Measurements from ENCODE around the gene IL20RA.

The IL20RA gene

GRCh38 chr6:137043710-137044365, 927 bp downstream of the IL20RA start:
- DNase-seq (ENCODE audit: low spot score), result no peak

- DNase-seq (ENCODE audit: low spot score), result no peak
These were observed 4.4 kb downstream of the IL20RA start for GRCh38 chr6:137040393-137040792.

- no peak for DNase-seq (ENCODE audit: low spot score)
These were observed 5.8 kb downstream of the IL20RA start for GRCh38 chr6:137039010-137039409.

GRCh38 chr6:137036566-137037300, 8.0 kb downstream of the IL20RA start:
- DNase-seq (ENCODE audit: low spot score), result no peak

- peak; percentile 62 for DNase-seq (ENCODE audit: low spot score)
These were observed 10.9 kb downstream of the IL20RA start for GRCh38 chr6:137033828-137034227.

GRCh38 chr6:137031122-137031521, 13.6 kb downstream of the IL20RA start:
- no peak for DNase-seq (ENCODE audit: low spot score)

- no peak for DNase-seq (ENCODE audit: low spot score)
These were observed 15.9 kb downstream of the IL20RA start for GRCh38 chr6:137028912-137029311.

GRCh38 chr6:137025786-137026730, 18.7 kb downstream of the IL20RA start:
- peak; percentile 10 for DNase-seq (ENCODE audit: low spot score)

- no peak for DNase-seq (ENCODE audit: low spot score)
These were observed 20.4 kb downstream of the IL20RA start for GRCh38 chr6:137024237-137024990.

GRCh38 chr6:137020776-137021175, 24.0 kb downstream of the IL20RA start:
- no peak for DNase-seq (ENCODE audit: low spot score)

GRCh38 chr6:137019476-137020272, 25.1 kb downstream of the IL20RA start:
- DNase-seq (ENCODE audit: low spot score), result no peak

GRCh38 chr6:137017081-137017480, 27.7 kb downstream of the IL20RA start:
- no peak for DNase-seq (ENCODE audit: low spot score)

GRCh38 chr6:137016356-137016755, 28.4 kb downstream of the IL20RA start:
- DNase-seq (ENCODE audit: low spot score), result no peak

GRCh38 chr6:137015943-137016342, 28.8 kb downstream of the IL20RA start:
- no peak for DNase-seq (ENCODE audit: low spot score)

- DNase-seq (ENCODE audit: low spot score), result no peak
These were observed 30.8 kb downstream of the IL20RA start for GRCh38 chr6:137013738-137014602.

- DNase-seq (ENCODE audit: low spot score), result no peak
These were observed 31.7 kb downstream of the IL20RA start for GRCh38 chr6:137013031-137013430.

- DNase-seq (ENCODE audit: low spot score), result no peak
These were observed 33.4 kb downstream of the IL20RA start for GRCh38 chr6:137011406-137011805.

GRCh38 chr6:137010128-137010718, 34.5 kb downstream of the IL20RA start:
- DNase-seq (ENCODE audit: low spot score), result no peak

GRCh38 chr6:137008204-137008603, 36.6 kb downstream of the IL20RA start:
- no peak for DNase-seq (ENCODE audit: low spot score)

- no peak for DNase-seq (ENCODE audit: low spot score)
These were observed 38.7 kb downstream of the IL20RA start for GRCh38 chr6:137006056-137006455.

Data from CD4-positive, alpha-beta T cell treated with Interleukin-2 at 100 ng/mL for 4 hours (primary cell).